Parathyroid adenoma (tissue), 2 donors: ENCODE data around the gene GNAI2.
"Not testable (repeated sequence)": the region's sequence is repeated elsewhere in the genome, so short reads cannot be mapped to it uniquely, and the experiment has no call there.

ENCODE experiments used
- H2AFZ ChIP-seq: fragments of 300-600 bp; sonication (generic); one replicate; pipeline ENCODE4 v1.7.0; 2017; ENCODE audit warnings: antibody characterized with exemption, mild to moderate bottlenecking
- H3K27ac ChIP-seq: fragments of 300-600 bp; sonication (generic); one replicate; pipeline ENCODE4 v1.7.0; 2017
- H3K27me3 ChIP-seq: fragments of 300-600 bp; sonication (generic); one replicate; pipeline ENCODE4 v1.7.0; 2017; ENCODE audit warnings: low read length; ENCODE audit not compliant: control insufficient read depth, insufficient read depth
- H3K36me3 ChIP-seq: fragments of 300-600 bp; sonication (generic); one replicate; pipeline ENCODE4 v1.7.0; 2017; ENCODE audit warnings: low read length; ENCODE audit not compliant: control insufficient read depth, insufficient read depth
- H3K4me1 ChIP-seq: fragments of 300-600 bp; sonication (generic); one replicate; pipeline ENCODE4 v1.7.0; 2017; ENCODE audit warnings: control low read depth
- H3K4me2 ChIP-seq: fragments of 300-600 bp; sonication (generic); one replicate; pipeline ENCODE4 v1.7.0; 2017; ENCODE audit warnings: low read length
- H3K4me3 ChIP-seq: fragments of 300-600 bp; sonication (generic); one replicate; pipeline ENCODE4 v1.7.0; 2017; ENCODE audit warnings: low read depth, low read length
- H3K79me2 ChIP-seq: fragments of 300-600 bp; sonication (generic); one replicate; pipeline ENCODE4 v1.7.0; 2017; ENCODE audit warnings: control low read depth
- H3K9ac ChIP-seq: fragments of 300-600 bp; sonication (generic); one replicate; pipeline ENCODE4 v1.7.0; 2017; ENCODE audit warnings: mild to moderate bottlenecking
- H3K9me3 ChIP-seq: fragments of 300-600 bp; sonication (generic); one replicate; pipeline ENCODE4 v1.7.0; 2017; ENCODE audit warnings: low read length; ENCODE audit not compliant: control insufficient read depth
- CTCF ChIP-seq: fragments of 300-600 bp; sonication (generic); IDR thresholded peaks from one replicate; pipeline ENCODE4 v1.7.0; 2017; ENCODE audit warnings: antibody characterized with exemption, mild to moderate bottlenecking
- donor health status: primary hyperparathyroidism.

Gene GNAI2

DNA sequence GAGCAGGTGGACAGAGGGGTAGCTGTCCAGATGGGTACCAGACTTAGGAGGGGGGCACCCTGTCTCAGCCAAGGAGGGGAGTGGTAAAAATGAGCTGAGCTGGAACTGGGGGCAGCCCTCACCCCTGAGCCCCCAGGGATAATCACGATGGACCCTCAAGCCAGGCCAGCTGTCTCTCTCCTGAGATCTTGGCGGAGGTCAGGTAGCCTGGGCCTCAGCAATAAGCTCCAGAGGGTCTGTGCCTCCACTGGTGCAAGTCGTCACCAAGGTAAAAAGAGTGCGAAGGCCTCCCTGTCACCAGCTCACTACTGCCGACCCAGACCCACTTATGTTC is 25.9 kb upstream of the GNAI2 start:
- H3K79me2 ChIP-seq, result no peaks in the 10 kb centered on the region
- no peak overlapping the region for H3K4me3 ChIP-seq
- TF ChIP-seq CTCF, result no peak
- H3K9ac ChIP-seq, result no peak overlapping the region
- H3K9me3 ChIP-seq, result no peaks in the 10 kb centered on the region
- no peaks in the 10 kb centered on the region for H3K4me1 ChIP-seq
- H3K27ac ChIP-seq, result no peak overlapping the region
- no peaks in the 10 kb centered on the region for H3K36me3 ChIP-seq
- no peak overlapping the region for H3K4me2 ChIP-seq
- H3K27me3 ChIP-seq, result no peaks in the 10 kb centered on the region
- H2AFZ ChIP-seq, result no peak overlapping the region

DNA sequence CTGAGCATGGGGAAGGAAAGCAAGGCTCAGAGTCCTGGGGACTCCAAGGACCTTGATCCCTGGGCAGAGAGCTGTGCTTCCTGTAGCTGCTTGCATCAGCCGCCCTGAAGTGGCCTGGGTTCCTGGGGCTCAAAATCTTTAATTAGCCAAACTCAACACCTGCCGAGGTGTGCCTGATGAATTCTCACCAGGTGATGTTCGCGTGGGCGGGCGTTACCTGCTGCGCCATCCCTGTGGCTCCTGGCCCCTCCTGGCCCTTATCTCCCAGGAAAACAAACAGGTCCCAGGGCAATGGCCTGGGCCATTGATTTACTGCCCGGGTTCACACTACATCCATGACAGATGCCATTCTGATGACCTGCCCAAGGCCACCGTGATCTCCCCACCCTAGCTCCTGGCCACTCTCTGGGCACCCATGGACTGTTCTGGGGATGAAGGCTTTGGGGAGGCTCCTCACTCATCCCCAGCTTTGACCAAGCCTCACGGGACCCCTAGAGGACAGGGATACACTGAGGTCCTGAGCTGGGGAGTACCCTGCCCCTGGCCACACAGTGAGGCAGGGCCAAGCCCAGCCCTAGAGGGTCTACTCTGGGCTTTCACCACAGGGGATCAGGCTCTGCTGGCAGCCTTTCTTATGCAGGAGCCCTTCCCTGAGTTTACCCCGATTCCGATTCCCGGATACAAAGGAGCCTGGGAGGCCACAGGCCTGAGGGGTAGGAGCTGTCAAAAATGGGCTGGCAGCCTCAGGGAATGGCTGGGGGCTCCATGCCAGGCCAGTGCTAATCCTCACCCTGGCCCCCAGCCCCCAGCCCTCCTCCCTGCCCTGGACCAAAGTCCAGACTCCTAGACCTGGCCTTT is 25.3 kb upstream of the GNAI2 start:
- no peak overlapping the region for H3K4me2 ChIP-seq
- no peaks in the 10 kb centered on the region for H3K9me3 ChIP-seq
- H3K36me3 ChIP-seq, result no peaks in the 10 kb centered on the region
- H3K4me1 ChIP-seq, result no peaks in the 10 kb centered on the region
- H2AFZ ChIP-seq, result no peak overlapping the region
- no peaks in the 10 kb centered on the region for H3K27me3 ChIP-seq
- H3K9ac ChIP-seq, result no peak overlapping the region
- no peak overlapping the region for H3K27ac ChIP-seq
- no peak for TF ChIP-seq CTCF
- H3K4me3 ChIP-seq, result no peak overlapping the region
- no peaks in the 10 kb centered on the region for H3K79me2 ChIP-seq

DNA sequence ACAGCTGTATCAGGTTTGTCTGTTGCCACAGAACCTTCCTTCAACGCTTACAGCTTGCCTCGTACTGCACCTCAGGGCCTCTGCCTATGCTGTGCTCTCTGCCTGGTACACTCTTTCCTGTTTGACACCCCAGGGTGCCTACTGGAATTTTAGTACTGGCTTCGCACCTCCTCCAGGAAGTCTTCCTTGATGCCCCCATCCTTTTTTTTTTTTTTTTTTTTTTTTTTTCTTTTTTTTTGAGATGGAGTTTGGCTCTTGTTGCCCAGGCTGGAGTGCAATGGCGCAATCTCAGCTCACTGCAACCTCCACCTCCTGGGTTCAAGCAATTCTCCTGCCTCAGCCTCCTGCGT is 24.7 kb upstream of the GNAI2 start:
- not testable (repeated sequence) for H3K9ac ChIP-seq, H2AFZ ChIP-seq, H3K4me3 ChIP-seq, H3K36me3 ChIP-seq, H3K27ac ChIP-seq, H3K27me3 ChIP-seq, H3K79me2 ChIP-seq, H3K9me3 ChIP-seq, H3K4me1 ChIP-seq, H3K4me2 ChIP-seq

DNA sequence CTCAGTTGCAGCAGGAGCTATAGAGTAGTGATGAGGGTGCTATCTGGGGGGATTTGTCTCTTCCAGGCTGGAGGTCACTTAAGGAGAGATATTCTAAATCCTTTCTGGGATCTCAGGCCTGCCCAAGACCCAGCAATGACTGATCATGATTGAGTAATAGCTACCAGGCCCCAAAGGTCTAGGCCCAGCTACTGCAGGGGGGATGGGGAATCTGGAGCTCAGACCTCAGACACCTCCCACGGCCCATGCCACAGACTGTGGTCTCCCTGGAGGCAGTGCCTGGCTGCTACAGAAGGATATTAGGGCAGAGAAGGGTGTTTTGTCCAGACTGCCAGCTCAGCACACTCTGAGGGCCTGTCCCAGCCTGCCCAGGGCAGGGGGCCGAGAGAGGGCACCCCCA is 24.1 kb upstream of the GNAI2 start:
- Histone ChIP-seq H3K79me2 (no peaks in the 10 kb centered on the region), H3K4me3 (no peak overlapping the region), H2AFZ (no peak overlapping the region), H3K27ac (no peak overlapping the region), H3K36me3 (no peaks in the 10 kb centered on the region), H3K27me3 (no peaks in the 10 kb centered on the region), H3K9me3 (no peaks in the 10 kb centered on the region), H3K4me2 (no peak overlapping the region), H3K9ac (no peak overlapping the region), H3K4me1 (no peaks in the 10 kb centered on the region)
- no peak for TF ChIP-seq CTCF

DNA sequence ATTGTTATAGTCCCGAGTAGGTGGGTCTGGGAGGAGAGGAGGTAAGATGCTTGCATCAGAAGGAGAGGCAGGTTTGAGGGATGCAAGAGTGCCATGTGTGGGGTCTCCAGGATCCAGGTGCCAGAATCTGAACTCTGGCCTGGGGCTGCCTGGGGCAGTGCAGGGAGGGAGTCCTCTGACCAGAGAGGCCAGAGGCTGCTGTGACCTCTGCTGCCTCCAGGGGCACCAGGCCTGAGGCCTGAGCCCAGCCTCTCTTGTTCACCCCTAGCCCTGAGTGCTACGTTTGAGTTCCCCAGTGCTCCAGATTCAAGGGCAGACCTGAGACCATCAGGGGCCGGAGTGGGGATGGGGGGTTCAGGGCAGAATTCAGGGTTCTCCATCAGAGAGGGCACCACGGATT is 23.5 kb upstream of the GNAI2 start:
- no peak overlapping the region for H2AFZ ChIP-seq
- H3K4me2 ChIP-seq, result no peak overlapping the region
- no peaks in the 10 kb centered on the region for H3K27me3 ChIP-seq
- no peaks in the 10 kb centered on the region for H3K4me1 ChIP-seq
- TF ChIP-seq CTCF, result no peak
- H3K9me3 ChIP-seq, result no peaks in the 10 kb centered on the region
- no peaks in the 10 kb centered on the region for H3K36me3 ChIP-seq
- H3K79me2 ChIP-seq, result no peaks in the 10 kb centered on the region
- H3K9ac ChIP-seq, result no peak overlapping the region
- H3K27ac ChIP-seq, result no peak overlapping the region
- no peak overlapping the region for H3K4me3 ChIP-seq
